ENCODE measurements around the gene SCP2D1.

DNA sequence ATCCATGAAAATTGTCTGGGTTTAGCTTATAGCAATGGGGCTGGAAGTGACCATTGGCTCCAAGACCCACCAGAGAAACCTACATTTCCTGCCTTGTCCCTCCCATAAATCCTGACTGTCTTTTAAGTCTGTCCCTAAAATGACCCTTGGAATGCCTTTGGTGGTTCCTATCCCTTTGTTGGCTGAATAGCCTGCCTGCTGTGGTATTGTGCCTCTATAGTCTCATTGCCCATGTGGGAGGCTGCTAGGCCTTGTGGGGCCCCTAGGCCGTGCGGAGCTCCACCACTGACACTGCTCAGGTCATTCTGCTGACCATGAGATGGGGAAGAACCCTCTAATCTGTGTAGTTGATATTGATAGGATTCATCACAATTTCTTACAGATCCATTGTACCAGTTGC is 43.3 kb downstream of the SCP2D1 start:
- TF ChIP-seq HSF4 (CRISPR knock-in tag; IDR thresholded peaks at IDR 0.05; ENCODE audit: borderline replicate concordance) (no peak), POLR2AphosphoS5 (IDR thresholded peaks at IDR 0.05; ENCODE audit: control insufficient read depth, insufficient read depth, low read depth, low read length) (no peak), SUPT5H (IDR thresholded peaks at IDR 0.05) (no peak), KAT7 (CRISPR knock-in tag; IDR thresholded peaks at IDR 0.05; ENCODE audit: borderline replicate concordance) (no peak), DMBX1 (CRISPR knock-in tag; IDR thresholded peaks at IDR 0.05; ENCODE audit: borderline replicate concordance) (no peak), RNF2 (IDR thresholded peaks at IDR 0.05) (no peak), ESRRA (IDR thresholded peaks at IDR 0.05; ENCODE audit: borderline replicate concordance, low read depth) (no peak), NFIC (IDR thresholded peaks at IDR 0.05) (no peak), EP300 (IDR thresholded peaks at IDR 0.05; ENCODE audit: low read length) (no peak)
- TF ChIP-seq, protein P1, sequence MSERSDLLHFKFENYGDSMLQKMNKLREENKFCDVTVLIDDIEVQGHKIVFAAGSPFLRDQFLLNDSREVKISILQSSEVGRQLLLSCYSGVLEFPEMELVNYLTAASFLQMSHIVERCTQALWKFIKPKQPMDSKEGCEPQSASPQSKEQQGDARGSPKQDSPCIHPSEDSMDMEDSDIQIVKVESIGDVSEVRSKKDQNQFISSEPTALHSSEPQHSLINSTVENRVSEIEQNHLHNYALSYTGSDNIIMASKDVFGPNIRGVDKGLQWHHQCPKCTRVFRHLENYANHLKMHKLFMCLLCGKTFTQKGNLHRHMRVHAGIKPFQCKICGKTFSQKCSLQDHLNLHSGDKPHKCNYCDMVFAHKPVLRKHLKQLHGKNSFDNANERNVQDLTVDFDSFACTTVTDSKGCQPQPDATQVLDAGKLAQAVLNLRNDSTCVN (CRISPR knock-in tag; IDR thresholded peaks at IDR 0.05) = no peak

Measured in K562 (cell line).